ENCODE data around the gene KIF16B. TPM values are rescaled to one million over a fixed set of nuclear protein-coding genes. Genes with fewer than 3 reads are reported as not detected.

The KIF16B gene
- total and polyA plus RNA-seq, 9 of the 15 experiments (the other 6 are each of a cell fraction or from before 2014, with no cell fraction given): 1.00 to 10.6 (median 8.5) TPM

DNA sequence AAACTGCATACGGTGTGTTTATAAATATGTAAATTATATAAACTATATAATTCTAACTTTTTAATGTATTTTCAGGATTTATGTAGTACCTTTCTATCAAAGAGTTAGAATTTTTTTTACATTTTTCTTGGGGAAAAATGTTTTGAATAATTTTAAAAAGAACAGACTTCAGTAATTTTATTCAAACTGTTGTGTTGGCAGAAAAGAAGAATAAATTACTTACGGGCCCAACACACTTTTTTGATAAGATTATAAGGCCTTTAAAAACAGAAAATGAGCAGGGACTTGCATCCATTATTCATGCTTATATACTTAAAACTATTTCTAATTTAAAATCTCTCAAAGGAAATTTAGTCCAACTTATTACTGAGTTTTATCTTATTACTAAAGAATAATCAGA lies 58.2 kb downstream of the KIF16B start:
- H3K4me2 ChIP-seq (ENCODE audit: insufficient read depth, low read length): no peak overlapping the region
- DNase-seq (ENCODE audit: extremely low read depth in 1 of 4, low spot score in 3 of 4) (no peak), ATAC-seq (no peak), FAIRE-seq (no peak)
- no TSS peak for BruUV-seq (replicated peaks)
- ChIA-PET POLR2A (no interaction called here), CTCF (ENCODE audit: low intra/inter-chr PET ratio) (no interaction called here)
- no peak overlapping the region for H3K4me3 ChIP-seq
- H3K4me1 ChIP-seq (replicated peaks in 1 of 2; ENCODE audit: control insufficient read depth in 2 of 2, insufficient read depth in 2 of 2, low read length in 2 of 2): no peaks in the 10 kb centered on the region
- TF ChIP-seq HCFC1 (IDR thresholded peaks at IDR 0.05; ENCODE audit: low read depth, low read length): no peak
- TF ChIP-seq CREBBP (IDR thresholded peaks at IDR 0.05; ENCODE audit: low read depth, low read length): no peak
- TF ChIP-seq RBM14 (IDR thresholded peaks at IDR 0.05; ENCODE audit: borderline replicate concordance, insufficient read depth, low read depth, low read length): no peak
- TF ChIP-seq SAFB (IDR thresholded peaks at IDR 0.05; ENCODE audit: borderline replicate concordance, low read depth, low read length): no peak
- TF ChIP-seq L3MBTL2 (IDR thresholded peaks at IDR 0.05): no peak
- TF ChIP-seq, protein P1, sequence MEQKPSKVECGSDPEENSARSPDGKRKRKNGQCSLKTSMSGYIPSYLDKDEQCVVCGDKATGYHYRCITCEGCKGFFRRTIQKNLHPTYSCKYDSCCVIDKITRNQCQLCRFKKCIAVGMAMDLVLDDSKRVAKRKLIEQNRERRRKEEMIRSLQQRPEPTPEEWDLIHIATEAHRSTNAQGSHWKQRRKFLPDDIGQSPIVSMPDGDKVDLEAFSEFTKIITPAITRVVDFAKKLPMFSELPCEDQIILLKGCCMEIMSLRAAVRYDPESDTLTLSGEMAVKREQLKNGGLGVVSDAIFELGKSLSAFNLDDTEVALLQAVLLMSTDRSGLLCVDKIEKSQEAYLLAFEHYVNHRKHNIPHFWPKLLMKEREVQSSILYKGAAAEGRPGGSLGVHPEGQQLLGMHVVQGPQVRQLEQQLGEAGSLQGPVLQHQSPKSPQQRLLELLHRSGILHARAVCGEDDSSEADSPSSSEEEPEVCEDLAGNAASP (IDR thresholded peaks at IDR 0.05): no peak
- TF ChIP-seq, protein P2, sequence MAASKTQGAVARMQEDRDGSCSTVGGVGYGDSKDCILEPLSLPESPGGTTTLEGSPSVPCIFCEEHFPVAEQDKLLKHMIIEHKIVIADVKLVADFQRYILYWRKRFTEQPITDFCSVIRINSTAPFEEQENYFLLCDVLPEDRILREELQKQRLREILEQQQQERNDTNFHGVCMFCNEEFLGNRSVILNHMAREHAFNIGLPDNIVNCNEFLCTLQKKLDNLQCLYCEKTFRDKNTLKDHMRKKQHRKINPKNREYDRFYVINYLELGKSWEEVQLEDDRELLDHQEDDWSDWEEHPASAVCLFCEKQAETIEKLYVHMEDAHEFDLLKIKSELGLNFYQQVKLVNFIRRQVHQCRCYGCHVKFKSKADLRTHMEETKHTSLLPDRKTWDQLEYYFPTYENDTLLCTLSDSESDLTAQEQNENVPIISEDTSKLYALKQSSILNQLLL (CRISPR knock-in tag; IDR thresholded peaks at IDR 0.05; ENCODE audit: borderline replicate concordance): no peak
- H2AFZ ChIP-seq (ENCODE audit: low read depth, low read length): no peak overlapping the region
- 83% methylated on average over 2 of the region's 2 CpGs for WGBS (ENCODE audit: insufficient coverage, low coverage, missing lambda C conversion rate)
- H3K9ac ChIP-seq (ENCODE audit: insufficient read depth in 1 of 2, low read depth in 2 of 2, low read length in 2 of 2): no peak overlapping the region
- in situ Hi-C loops (cut with MboI) (no loop called here), intact Hi-C loops (cut with micrococcal nuclease) (loop anchor here (5.0 to 10.0 kb wide), 2 partner anchors 110 to 242 kb away; no protein-coding TSS in a partner anchor)
- no peak overlapping the region for H3K27ac ChIP-seq (ENCODE audit: extremely low read depth, low read depth, low read length)
- H3K9me1 ChIP-seq (ENCODE audit: control insufficient read depth, insufficient read depth, low read length): no peaks in the 10 kb centered on the region
- no peaks in the 10 kb centered on the region for H4K20me1 ChIP-seq (replicated peaks; ENCODE audit: control insufficient read depth, insufficient read depth, low read length)
- no peaks in the 10 kb centered on the region for H3K79me2 ChIP-seq (ENCODE audit: control insufficient read depth, insufficient read depth, low read length)
- peaks cover 5% of the 10 kb centered on the region; the same call in 1 of the 3 replicates for H3K36me3 ChIP-seq (ENCODE audit: control insufficient read depth, insufficient read depth, low read length)
- no peaks in the 10 kb centered on the region for H3K9me3 ChIP-seq (replicated peaks; ENCODE audit: control insufficient read depth, insufficient read depth, low read depth, low read length)
- H3K27me3 ChIP-seq (ENCODE audit: control insufficient read depth in 2 of 2, insufficient read depth in 2 of 2, low read length in 2 of 2): no peaks in the 10 kb centered on the region
